GM13976 (cell line): ENCODE results near the gene LRRC57.

Experiments
- DNase-seq: peaks from one replicate; pipeline ENCODE4 v3.0.0; 2012; ENCODE audit warnings: low spot score
- CTCF ChIP-seq: IDR thresholded peaks from 2 replicates; pipeline ENCODE4 v1.5.1; 2012; ENCODE audit warnings: borderline replicate concordance, mild to moderate bottlenecking; ENCODE audit not compliant: insufficient read depth; ENCODE audit errors: extremely low read depth, missing control alignments, control extremely low read depth
- in situ Hi-C: fragments of 300-500 bp; cut with MboI; formaldehyde crosslinking; loops from one replicate; pipeline ENCODE4 v1.12.0; 2022; ENCODE audit warnings: low sequenced_read_pairs, mixed read lengths, inconsistent platforms; ENCODE audit not compliant: unreplicated experiment

The LRRC57 gene

GRCh38 chr15:42548249-42549031, at the start of gene LRRC57, which contains the start of gene HAUS2:
TSS of gene LRRC57 (minus strand) at chr15:42548793. CDS start at chr15:42548434, 359 bp downstream.
TSS of gene HAUS2 (plus strand) at chr15:42548838. CDS start at chr15:42548873, 35 bp downstream.
- TF ChIP-seq CTCF: no peak
- in situ Hi-C loops: no loop called here
- peak; percentile 97 for DNase-seq

- DNase-seq: no peak
- TF ChIP-seq CTCF: no peak
- in situ Hi-C loops: no loop called here
Measured at GRCh38 chr15:42595626-42596240, 47.1 kb upstream of the LRRC57 start.

GRCh38 chr15:42594095-42594494, 45.5 kb upstream of the LRRC57 start:
- no peak for DNase-seq
- no peak for TF ChIP-seq CTCF
- in situ Hi-C loops: no loop called here

GRCh38 chr15:42593143-42593542, 44.5 kb upstream of the LRRC57 start:
- no peak for DNase-seq
- in situ Hi-C loops: no loop called here
- no peak for TF ChIP-seq CTCF

GRCh38 chr15:42592716-42593115, 44.1 kb upstream of the LRRC57 start:
- no peak for TF ChIP-seq CTCF
- in situ Hi-C loops: no loop called here
- no peak for DNase-seq

- no peak for DNase-seq
- in situ Hi-C loops: no loop called here
- peak; percentile 16 for TF ChIP-seq CTCF
Measured at GRCh38 chr15:42591238-42591934, 42.8 kb upstream of the LRRC57 start.
